B cell (primary cell): Measurements from ENCODE around the gene NRF1. TPM values are rescaled to one million over a fixed set of nuclear protein-coding genes. Genes with fewer than 3 reads are reported as not detected.
"Not testable (repeated sequence)": the region's sequence is repeated elsewhere in the genome, so short reads cannot be mapped to it uniquely, and the experiment has no call there.

ENCODE experiments used
- ATAC-seq: fragments of 200-7000 bp; cut with Tn5 transposase; one replicate; pipeline ENCODE4 v1.10.0; 2021; ENCODE audit warnings: low read depth, mild to moderate bottlenecking, moderate number of reproducible peaks, moderate library complexity
- CTCF ChIA-PET: fragments of 350-600 bp; sonication (Branson Sonifier 250); formaldehyde crosslinking; loops from one replicate; lab custom pipeline; 2021; ENCODE audit warnings: antibody characterized with exemption, inconsistent platforms; lab: Charles Lee
- POLR2A ChIA-PET: fragments of 350-600 bp; sonication (Branson Sonifier 250); formaldehyde crosslinking; loops from one replicate; lab custom pipeline; 2021; ENCODE audit warnings: antibody characterized with exemption; lab: Charles Lee
- DNase-seq: peaks from one replicate; pipeline ENCODE4 v3.0.0; 2013
- H2AFZ ChIP-seq: 2 replicates; pipeline ENCODE4 v1.6.1; 2012; ENCODE audit warnings: mild to moderate bottlenecking, low read depth, low read length; ENCODE audit not compliant: insufficient read depth, poor library complexity, severe bottlenecking
- H3K27ac ChIP-seq, 2 donors: 1 replicate in 1 of 2; 2 replicates in 1 of 2; pipeline ENCODE4 v1.5.1; 2012 to 2013; ENCODE audit warnings: low read length in 2 of 2, mild to moderate bottlenecking in 2 of 2, moderate library complexity in 1 of 2
- H3K27me3 ChIP-seq, 4 experiments: fragments of 200-600 bp in 1 of 4; sonication (generic) in 1 of 4; replicated peaks in 1 of 4; 1 replicate in 2 of 4; 2 replicates in 2 of 4; pipeline versions ENCODE4 v1.6.1 to v1.7.0; 2013 to 2016; ENCODE audit warnings: low read length in 3 of 4, mild to moderate bottlenecking in 2 of 4, mixed read lengths in 1 of 4, moderate library complexity in 1 of 4; ENCODE audit not compliant: insufficient read depth in 4 of 4, control insufficient read depth in 3 of 4; ENCODE audit errors: control extremely low read depth in 1 of 4
- H3K36me3 ChIP-seq, 2 experiments: replicated peaks in 1 of 2; 1 replicate in 1 of 2; 2 replicates in 1 of 2; pipeline versions ENCODE4 v1.6.1 to v1.7.1; 2013; ENCODE audit warnings: low read length in 1 of 2; ENCODE audit not compliant: insufficient read depth in 2 of 2, control insufficient read depth in 1 of 2; ENCODE audit errors: control extremely low read depth in 1 of 2, extremely low read depth in 1 of 2
- H3K4me1 ChIP-seq, 2 donors: fragments of 200-600 bp in 1 of 2; sonication (generic) in 1 of 2; 1 replicate in 1 of 2; 2 replicates in 1 of 2; pipeline versions ENCODE4 v1.5.1 to v1.6.1; 2013 to 2017; ENCODE audit warnings: low read length in 2 of 2; ENCODE audit not compliant: control insufficient read depth in 2 of 2, insufficient read depth in 2 of 2
- H3K4me2 ChIP-seq: replicated peaks from 2 replicates; pipeline ENCODE3; 2012; ENCODE audit warnings: mild to moderate bottlenecking, low read depth, low read length; ENCODE audit not compliant: poor library complexity, severe bottlenecking
- H3K4me3 ChIP-seq, 5 experiments: fragments of 200-600 bp in 1 of 5; sonication (generic) in 1 of 5; 1 replicate in 3 of 5; 2 replicates in 2 of 5; pipeline versions ENCODE4 v1.5.1 to v1.7.0; 2011 to 2016; ENCODE audit warnings: low read length in 4 of 5, mild to moderate bottlenecking in 4 of 5, low read depth in 2 of 5, control low read depth in 1 of 5, moderate library complexity in 1 of 5; ENCODE audit not compliant: insufficient read depth in 1 of 5; ENCODE audit errors: control extremely low read depth in 1 of 5, extremely low read depth in 1 of 5
- H3K79me2 ChIP-seq: fragments of 200-600 bp; sonication (generic); one replicate; pipeline ENCODE4 v1.6.0; 2016; ENCODE audit warnings: low read length; ENCODE audit not compliant: control insufficient read depth, insufficient read depth
- H3K9ac ChIP-seq: fragments of 200-600 bp; sonication (generic); 2 replicates; pipeline ENCODE4 v1.6.1; 2017; ENCODE audit warnings: mild to moderate bottlenecking, low read length, moderate library complexity
- H3K9me3 ChIP-seq, 3 donors: one replicate each; pipeline versions ENCODE4 v1.6.1 to v1.7.1; 2013; ENCODE audit warnings: low read length in 2 of 3; ENCODE audit not compliant: control insufficient read depth in 2 of 3, insufficient read depth in 1 of 3; ENCODE audit errors: control extremely low read depth in 1 of 3
- H4K20me1 ChIP-seq: 2 replicates; pipeline ENCODE4 v1.6.0; 2012; ENCODE audit warnings: mild to moderate bottlenecking, low read length; ENCODE audit not compliant: insufficient read depth, control insufficient read depth, poor library complexity, severe bottlenecking
- H3K27ac Mint-ChIP-seq: one replicate; pipeline ENCODE4 v1.8.0; 2021; ENCODE audit warnings: mixed read lengths
- H3K27me3 Mint-ChIP-seq: one replicate; pipeline ENCODE4 v1.8.0; 2021; ENCODE audit warnings: mixed read lengths
- H3K4me1 Mint-ChIP-seq: one replicate; pipeline ENCODE4 v1.8.0; 2021; ENCODE audit warnings: mixed read lengths
- H3K4me3 Mint-ChIP-seq: one replicate; pipeline ENCODE4 v1.8.0; 2021; ENCODE audit warnings: mixed read lengths
- H3K9me3 Mint-ChIP-seq: one replicate; pipeline ENCODE4 v1.8.0; 2022; ENCODE audit warnings: mixed read lengths; ENCODE audit not compliant: insufficient read depth
- CTCF ChIP-seq: fragments of 200-600 bp; IDR thresholded peaks from one replicate; pipeline ENCODE4 v1.8.0; 2022; ENCODE audit warnings: antibody characterized with exemption, mild to moderate bottlenecking
- EZH2 ChIP-seq: IDR thresholded peaks from 2 replicates; pipeline ENCODE4 v1.6.1; 2012; ENCODE audit warnings: borderline replicate concordance, low read depth, mild to moderate bottlenecking, moderate library complexity, low read length; ENCODE audit not compliant: insufficient read depth, poor library complexity, severe bottlenecking
- WGBS: methylation state at CpG from one replicate; pipeline ENCODE4 v1.1.5; 2013; ENCODE audit warnings: missing lambda C conversion rate; ENCODE audit not compliant: insufficient coverage; 5-methylcytosine and 5-hydroxymethylcytosine counted together
- intact Hi-C: fragments of 100-400 bp; cut with micrococcal nuclease; formaldehyde crosslinking; loops from one replicate; pipeline ENCODE4 v1.10.0; 2022
- polyA minus RNA-seq: library from RNA; depleted of rRNA, polyadenylated mRNA; stranded (reverse); fragments of >200 nt; gene quantifications from 2 replicates; pipeline ENCODE4 v1.2.3, GENCODE V29; 2012
- polyA plus RNA-seq: library from polyadenylated mRNA; depleted of rRNA; stranded (reverse); fragments of >200 nt; gene quantifications from 2 replicates; pipeline ENCODE4 v1.2.3, GENCODE V29; 2012
- total RNA-seq, 2 donors: library from RNA; stranded (reverse); fragments of 120-200 nt in 1 of 2; gene quantifications; 1 replicate in 1 of 2; 2 replicates in 1 of 2; pipeline versions ENCODE4 v1.2.3 to v1.2.4, GENCODE V29; 2013 to 2022

The NRF1 gene
- total RNA-seq (49.2 and 53.0 TPM in 2 replicates), polyA plus RNA-seq (19.6 and 20.3 TPM in 2 replicates), polyA minus RNA-seq (35.8 and 38.8 TPM in 2 replicates)
- 18.4 TPM for total RNA-seq (2013)

DNA sequence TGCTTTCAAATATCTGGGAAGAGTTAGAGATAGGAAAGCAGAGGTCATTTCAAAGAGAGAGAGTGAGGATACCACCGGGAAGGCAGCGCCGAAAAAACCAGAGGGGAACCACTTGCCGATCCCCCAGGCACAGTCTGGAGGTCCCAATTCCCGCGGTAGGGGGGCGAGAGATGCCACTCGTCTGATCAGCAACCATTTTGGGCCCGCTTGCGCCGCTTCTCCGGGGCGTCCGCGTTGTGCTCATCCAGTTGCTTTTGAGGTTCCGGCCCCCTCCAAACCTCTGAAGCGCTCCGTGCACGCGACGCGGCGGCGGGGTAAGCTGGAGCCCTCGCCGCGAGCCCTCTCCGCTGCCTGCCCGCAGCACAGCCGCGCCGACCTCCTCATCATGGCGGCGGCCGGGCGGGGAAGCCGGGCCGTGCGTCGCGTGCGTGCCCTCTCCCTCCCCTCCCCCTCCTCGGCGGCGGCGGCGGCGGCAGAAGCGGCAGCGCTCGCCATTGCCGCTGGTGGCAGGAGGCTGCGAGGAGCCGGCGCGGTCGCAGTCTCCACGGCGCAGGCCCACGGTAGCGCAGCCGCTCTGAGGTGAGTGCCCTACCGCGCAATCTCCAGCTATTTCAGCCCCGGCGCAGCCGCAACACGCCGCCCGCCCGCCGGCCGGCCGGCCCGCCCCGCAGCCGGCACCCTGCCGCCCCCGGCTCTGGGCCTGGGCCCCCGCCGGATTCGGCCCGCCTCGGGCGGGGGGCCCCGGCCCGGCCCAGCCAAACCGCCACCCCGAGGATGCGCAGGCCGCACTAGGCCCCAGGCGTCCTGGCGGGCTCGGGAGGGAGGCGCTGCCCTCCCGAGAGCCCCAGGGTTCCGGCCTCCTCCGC lies at the start of gene NRF1:
Gene NRF1 (plus strand): TSS at position 475 of the 866 bp plus-strand sequence. CDS start 45,632 bp downstream, outside the sequence.
- Histone ChIP-seq H3K4me2 (peak within 1 kb of the TSS; percentile 95), H3K4me1 (peaks cover 47 to 53% of the 10 kb centered on the region in 2 donors), H3K79me2 (peaks cover 60% of the 10 kb centered on the region), H3K9me3 (no peaks in the 10 kb centered on the region), H3K27me3 (no peaks in the 10 kb centered on the region), H3K4me3 (peak within 1 kb of the TSS; percentile 70 to 97 (median 84)), H3K9ac (peak within 1 kb of the TSS; percentile 95), H2AFZ (peak within 1 kb of the TSS; percentile 98), H4K20me1 (peaks cover 33% of the 10 kb centered on the region), H3K36me3 (peaks cover 0 to 8% of the 10 kb centered on the region in 2 experiments), H3K27ac (peak within 1 kb of the TSS; percentile 91 to 93)
- Mint-ChIP-seq H3K27ac (peak within 1 kb of the TSS; percentile 97), H3K4me1 (peaks cover 67% of the 10 kb centered on the region), H3K9me3 (no peaks in the 10 kb centered on the region), H3K4me3 (peak within 1 kb of the TSS; percentile 97), H3K27me3 (no peaks in the 10 kb centered on the region)
- under 1% methylated on average over 98 of the region's 98 CpGs for WGBS
- ATAC-seq, result peak; percentile 87
- ChIA-PET CTCF (interaction anchor here (0.8 to 2.0 kb wide), 3 partner anchors 26 to 108 kb away, joined by 4 to 9 read pairs (median 4); no protein-coding TSS in a partner anchor), POLR2A (interaction anchor here (0.5 to 1.3 kb wide), 3 partner anchors 36 to 340 kb away, joined by 3 to 4 read pairs (median 3); no protein-coding TSS in a partner anchor)
- intact Hi-C loops, result loop anchor here (1.0 to 5.0 kb wide), 6 partner anchors 24 to 459 kb away; partner anchors contain the start of genes KLHDC10, SMKR1, STRIP2 and UBE2H
- TF ChIP-seq CTCF (no peak), EZH2 (no peak)
- peak; percentile 96 for DNase-seq

GRCh38 chr7:129566323-129566722 lies 45.2 kb upstream of the NRF1 start:
- H3K79me2 ChIP-seq, H4K20me1 ChIP-seq, H3K27ac ChIP-seq, H3K4me3 ChIP-seq, H3K4me3 Mint-ChIP-seq, H3K9ac ChIP-seq, H3K9me3 Mint-ChIP-seq, H3K4me1 Mint-ChIP-seq, H3K36me3 ChIP-seq, H3K4me1 ChIP-seq, H2AFZ ChIP-seq, intact Hi-C loops, POLR2A ChIA-PET, ATAC-seq, H3K27me3 ChIP-seq, CTCF ChIA-PET, H3K4me2 ChIP-seq, H3K27ac Mint-ChIP-seq, H3K9me3 ChIP-seq: not testable (repeated sequence)
- DNase-seq, result peak; percentile 34
- no CpG with 5 or more reads among the region's 2 CpGs for WGBS
- H3K27me3 Mint-ChIP-seq, result peaks cover 44% of the 10 kb centered on the region
